GM23338 (cell line): ENCODE results near the gene ENTPD8. TPM values are rescaled to one million over a fixed set of nuclear protein-coding genes. Genes with fewer than 3 reads are reported as not detected.
A peak's percentile ranks its signal among the peaks of the same experiment; 100 is the strongest.

ENCODE experiments used
- ATAC-seq: fragments of 200-7000 bp; cut with Tn5 transposase; 3 replicates; pipeline ENCODE4 v1.9.1; 2020
- DNase-seq: peaks from one replicate; pipeline ENCODE4 v3.0.0-alpha.2; 2015; ENCODE audit warnings: low spot score
- H2AFZ ChIP-seq: fragments of 200-600 bp; sonication (generic); 2 replicates; pipeline ENCODE4 v1.8.0; 2016; ENCODE audit warnings: antibody characterized with exemption, mild to moderate bottlenecking, moderate library complexity
- H3F3A ChIP-seq: fragments of 200-600 bp; sonication (generic); replicated peaks from 2 replicates; pipeline ENCODE4 v1.8.0; 2017; ENCODE audit warnings: antibody characterized with exemption, mixed run types, low read depth
- H3K27ac ChIP-seq: fragments of 200-600 bp; sonication (generic); 2 replicates; pipeline ENCODE4 v1.6.1; 2016; ENCODE audit warnings: low read depth
- H3K27me3 ChIP-seq: fragments of 200-600 bp; sonication (generic); 2 replicates; pipeline ENCODE4 v1.8.0; 2016; ENCODE audit warnings: mild to moderate bottlenecking, mixed run types, moderate library complexity; ENCODE audit not compliant: insufficient read depth
- H3K36me3 ChIP-seq: fragments of 200-600 bp; sonication (generic); 2 replicates; pipeline ENCODE4 v1.8.0; 2016; ENCODE audit warnings: mild to moderate bottlenecking; ENCODE audit not compliant: insufficient read depth
- H3K4me1 ChIP-seq: fragments of 200-600 bp; sonication (generic); 2 replicates; pipeline ENCODE4 v1.8.0; 2016; ENCODE audit warnings: mild to moderate bottlenecking, moderate library complexity; ENCODE audit not compliant: insufficient read depth
- H3K4me2 ChIP-seq: fragments of 200-600 bp; sonication (generic); 2 replicates; pipeline ENCODE4 v1.7.1; 2017; ENCODE audit warnings: mixed run types
- H3K4me3 ChIP-seq: fragments of 200-600 bp; sonication (generic); 2 replicates; pipeline ENCODE4 v1.6.1; 2016; ENCODE audit warnings: mixed run types
- H3K79me2 ChIP-seq: fragments of 200-600 bp; sonication (generic); replicated peaks from 2 replicates; pipeline ENCODE4 v1.8.0; 2017; ENCODE audit warnings: mild to moderate bottlenecking; ENCODE audit not compliant: insufficient read depth
- H3K9me2 ChIP-seq: fragments of 200-600 bp; sonication (generic); 2 replicates; pipeline ENCODE4 v1.8.0; 2017; ENCODE audit not compliant: insufficient read depth
- H4K20me1 ChIP-seq: fragments of 200-600 bp; sonication (generic); replicated peaks from 2 replicates; pipeline ENCODE4 v1.8.0; 2017; ENCODE audit warnings: mild to moderate bottlenecking; ENCODE audit not compliant: insufficient read depth
- H3K27ac Mint-ChIP-seq: 2 replicates; pipeline ENCODE4 v1.8.0; 2020; ENCODE audit warnings: inconsistent platforms, mild to moderate bottlenecking, moderate library complexity, mixed read lengths
- H3K27me3 Mint-ChIP-seq: 3 replicates; pipeline ENCODE4 v1.8.0; 2022; ENCODE audit warnings: low read depth, mild to moderate bottlenecking, moderate library complexity, mixed read lengths, inconsistent platforms; ENCODE audit not compliant: insufficient read depth, poor library complexity
- H3K36me3 Mint-ChIP-seq: 3 replicates; pipeline ENCODE4 v1.8.0; 2021; ENCODE audit warnings: low read depth, mild to moderate bottlenecking, inconsistent platforms, moderate library complexity, mixed read lengths
- H3K4me1 Mint-ChIP-seq: 3 replicates; pipeline ENCODE4 v1.8.0; 2020; ENCODE audit warnings: mild to moderate bottlenecking, inconsistent platforms, mixed read lengths
- H3K4me3 Mint-ChIP-seq: 3 replicates; pipeline ENCODE4 v1.8.0; 2021; ENCODE audit warnings: moderate library complexity, mild to moderate bottlenecking, inconsistent platforms, mixed read lengths
- H3K9me3 Mint-ChIP-seq: 3 replicates; pipeline ENCODE4 v1.8.0; 2020; ENCODE audit warnings: moderate library complexity, mild to moderate bottlenecking, inconsistent platforms, mixed read lengths
- CTCF ChIP-seq, 2 experiments: fragments of 200-600 bp in 1 of 2; sonication (generic) in 1 of 2; conservative IDR thresholded peaks; 2 replicates each; pipeline versions ENCODE4 v1.5.1 to v1.6.1; 2016 to 2017; ENCODE audit warnings: antibody characterized with exemption in 2 of 2, low read depth in 2 of 2, mild to moderate bottlenecking in 2 of 2, moderate library complexity in 1 of 2
- EZH2 ChIP-seq: fragments of 200-600 bp; sonication (generic); IDR thresholded peaks from one replicate; pipeline ENCODE4 v1.8.0; 2017; ENCODE audit warnings: antibody characterized with exemption, mild to moderate bottlenecking, low read depth; ENCODE audit not compliant: unreplicated experiment
- EZH2phosphoT487 ChIP-seq: fragments of 200-600 bp; sonication (generic); IDR thresholded peaks from one replicate; pipeline ENCODE4 v1.8.1; 2018; ENCODE audit warnings: antibody characterized with exemption; ENCODE audit not compliant: unreplicated experiment
- JUNB ChIP-seq: IDR thresholded peaks from one replicate; pipeline ENCODE4 v1.6.1; 2016; ENCODE audit warnings: antibody characterized with exemption; ENCODE audit not compliant: unreplicated experiment
- POLR2AphosphoS5 ChIP-seq: IDR thresholded peaks from 2 replicates; pipeline ENCODE4 v1.6.1; 2016; ENCODE audit warnings: antibody characterized with exemption, low read depth
- REST ChIP-seq: IDR thresholded peaks from one replicate; pipeline ENCODE4 v1.6.1; 2018; ENCODE audit warnings: antibody characterized with exemption; ENCODE audit not compliant: unreplicated experiment
- STAT1 ChIP-seq: IDR thresholded peaks from one replicate; pipeline ENCODE4 v1.6.1; 2016; ENCODE audit warnings: antibody characterized with exemption; ENCODE audit not compliant: unreplicated experiment
- ZNF462 ChIP-seq: fragments of 250-450 bp; sonication (Bioruptor Pico); IDR thresholded peaks from 2 replicates; pipeline ENCODE4 v1.5.0; 2020; ENCODE audit warnings: mild to moderate bottlenecking, moderate library complexity
- polyA plus RNA-seq: library from polyadenylated mRNA; unstranded; fragments of >200 nt; fragmentation: Nextera tagmentation; extraction: Ambion mirVana; gene quantifications from 2 replicates; pipeline ENCODE4 v1.2.1, GENCODE V29; 2016
- total RNA-seq: library from RNA; depleted of rRNA; stranded (reverse); fragments of >200 nt; shearing (Covaris generic); gene quantifications from 2 replicates; pipeline ENCODE4 v1.2.3, GENCODE V29; 2014

ENTPD8 gene
- total and polyA plus RNA-seq, 2 experiments from 2014 or later = 0.42 to 0.89 TPM

GRCh38 chr9:137454145-137454596, 13.0 kb upstream of the ENTPD8 start:
- peaks cover 6% of the 10 kb centered on the region; the same call in 1 of the 3 replicates for H3K4me1 Mint-ChIP-seq
- Histone ChIP-seq H3K27ac (0 out of 2 replicates have a peak overlapping the region, but pooled peaks have one; percentile 69), H2AFZ (no peak overlapping the region), H3K4me2 (peak overlapping the region; percentile 83), H4K20me1 (no peaks in the 10 kb centered on the region; the same call in 1 of the 2 replicates), H3K4me1 (peaks cover 6% of the 10 kb centered on the region; the same call in 1 of the 2 replicates), H3F3A (0 out of 2 replicates have a peak, but pooled peaks cover 3% of the 10 kb centered on the region), H3K4me3 (peak overlapping the region; percentile 58), H3K36me3 (peaks cover 6% of the 10 kb centered on the region; the same call in 1 of the 2 replicates), H3K79me2 (no peaks in the 10 kb centered on the region), H3K27me3 (no peaks in the 10 kb centered on the region), H3K9me2 (no peaks in the 10 kb centered on the region)
- no peaks in the 10 kb centered on the region for H3K9me3 Mint-ChIP-seq
- H3K4me3 Mint-ChIP-seq = peak overlapping the region; percentile 71
- H3K36me3 Mint-ChIP-seq = peaks cover 6% of the 10 kb centered on the region; the same call in 2 of the 3 replicates
- peak; percentile 37 for ATAC-seq
- peak overlapping the region; percentile 86 for H3K27ac Mint-ChIP-seq
- peak; percentile 79 for DNase-seq
- peaks cover 6% of the 10 kb centered on the region for H3K27me3 Mint-ChIP-seq
- TF ChIP-seq POLR2AphosphoS5 = peak; percentile 3
- TF ChIP-seq STAT1 = no peak

GRCh38 chr9:137453643-137454081, 12.5 kb upstream of the ENTPD8 start:
- DNase-seq = peak; percentile 96
- Histone ChIP-seq H2AFZ (no peak overlapping the region), H3K4me3 (peak overlapping the region; percentile 65), H3K4me2 (peak overlapping the region; percentile 90), H3K9me2 (no peaks in the 10 kb centered on the region), H3K79me2 (no peaks in the 10 kb centered on the region), H4K20me1 (no peaks in the 10 kb centered on the region; the same call in 1 of the 2 replicates), H3K27ac (no peak overlapping the region), H3F3A (0 out of 2 replicates have a peak, but pooled peaks cover 3% of the 10 kb centered on the region), H3K36me3 (peaks cover 6% of the 10 kb centered on the region; the same call in 1 of the 2 replicates), H3K4me1 (peaks cover 6% of the 10 kb centered on the region; the same call in 1 of the 2 replicates), H3K27me3 (no peaks in the 10 kb centered on the region)
- Mint-ChIP-seq H3K9me3 (no peaks in the 10 kb centered on the region), H3K4me3 (peak overlapping the region; percentile 76), H3K4me1 (peaks cover 6% of the 10 kb centered on the region; the same call in 1 of the 3 replicates), H3K27me3 (peaks cover 6% of the 10 kb centered on the region), H3K27ac (no peak overlapping the region), H3K36me3 (peaks cover 6% of the 10 kb centered on the region; the same call in 2 of the 3 replicates)
- peak; percentile 89 for ATAC-seq
- TF ChIP-seq ZNF462 (CRISPR knock-in tag) (no peak), REST (no peak), EZH2 (no peak), POLR2AphosphoS5 (no peak; the same call in none of the 2 replicates), JUNB (no peak), CTCF (conservative IDR thresholded peaks at IDR 0.05; ENCODE audit: low read depth in 2 of 2) (no peak), EZH2phosphoT487 (no peak)
